Prostate gland (tissue), 2 donors: ENCODE measurements around the gene NR6A1.

Experiments
- CTCF ChIP-seq, 4 experiments: fragments of 200-600 bp in 2 of 4; fragments of 450-650 bp in 2 of 4; sonication (generic) in 2 of 4; IDR thresholded peaks; 1 replicate in 3 of 4; 2 replicates in 1 of 4; pipeline ENCODE4 v1.5.1; 2016 to 2019; ENCODE audit warnings: antibody characterized with exemption in 4 of 4, mild to moderate bottlenecking in 2 of 4, moderate library complexity in 2 of 4
- POLR2AphosphoS5 ChIP-seq: sonication (generic); formaldehyde crosslinking; IDR thresholded peaks from one replicate; pipeline ENCODE4 v1.6.1; 2017; ENCODE audit warnings: antibody characterized with exemption

- TF ChIP-seq CTCF (IDR thresholded peaks at IDR 0.05) (no peak), POLR2AphosphoS5 (no peak)
Measured at GRCh38 chr9:124600407-124600806, 170.7 kb downstream of the NR6A1 start.
